Epithelial cell of esophagus (primary cell): ENCODE measurements around the gene DHRSX.
"Not testable (repeated sequence)": the region's sequence is repeated elsewhere in the genome, so short reads cannot be mapped to it uniquely, and the experiment has no call there.

ENCODE experiments used
- DNase-seq: peaks from one replicate; pipeline ENCODE4 v3.0.0; 2010; ENCODE audit warnings: low read depth
- H3K4me3 ChIP-seq: 2 replicates; pipeline ENCODE4 v1.5.1; 2011; ENCODE audit warnings: mild to moderate bottlenecking, low read length, control low read depth
- TF ChIP-seq, protein P1 (sequence below): IDR thresholded peaks from 2 replicates; pipeline ENCODE4 v1.5.1; 2011; ENCODE audit warnings: low read depth, mild to moderate bottlenecking, low read length, control low read depth, inconsistent platforms; ENCODE audit not compliant: insufficient read depth; ENCODE audit errors: missing control alignments

The DHRSX gene

GRCh38 chrX:2374086-2374485, 126.7 kb downstream of the DHRSX start:
- H3K4me3 ChIP-seq = no peak overlapping the region
- TF ChIP-seq, protein P1, sequence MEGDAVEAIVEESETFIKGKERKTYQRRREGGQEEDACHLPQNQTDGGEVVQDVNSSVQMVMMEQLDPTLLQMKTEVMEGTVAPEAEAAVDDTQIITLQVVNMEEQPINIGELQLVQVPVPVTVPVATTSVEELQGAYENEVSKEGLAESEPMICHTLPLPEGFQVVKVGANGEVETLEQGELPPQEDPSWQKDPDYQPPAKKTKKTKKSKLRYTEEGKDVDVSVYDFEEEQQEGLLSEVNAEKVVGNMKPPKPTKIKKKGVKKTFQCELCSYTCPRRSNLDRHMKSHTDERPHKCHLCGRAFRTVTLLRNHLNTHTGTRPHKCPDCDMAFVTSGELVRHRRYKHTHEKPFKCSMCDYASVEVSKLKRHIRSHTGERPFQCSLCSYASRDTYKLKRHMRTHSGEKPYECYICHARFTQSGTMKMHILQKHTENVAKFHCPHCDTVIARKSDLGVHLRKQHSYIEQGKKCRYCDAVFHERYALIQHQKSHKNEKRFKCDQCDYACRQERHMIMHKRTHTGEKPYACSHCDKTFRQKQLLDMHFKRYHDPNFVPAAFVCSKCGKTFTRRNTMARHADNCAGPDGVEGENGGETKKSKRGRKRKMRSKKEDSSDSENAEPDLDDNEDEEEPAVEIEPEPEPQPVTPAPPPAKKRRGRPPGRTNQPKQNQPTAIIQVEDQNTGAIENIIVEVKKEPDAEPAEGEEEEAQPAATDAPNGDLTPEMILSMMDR = no peak
- no peak for DNase-seq

GRCh38 chrX:2373615-2374014, 127.2 kb downstream of the DHRSX start:
- H3K4me3 ChIP-seq = no peak overlapping the region
- no peak for DNase-seq
- TF ChIP-seq, protein P1 = no peak

- DNase-seq = no peak
- TF ChIP-seq, protein P1 = no peak
These were observed 129.6 kb downstream of the DHRSX start for GRCh38 chrX:2371026-2371711.

GRCh38 chrX:2370456-2370855, 130.3 kb downstream of the DHRSX start:
- DNase-seq = no peak
- TF ChIP-seq, protein P1 = no peak
- H3K4me3 ChIP-seq = no peak overlapping the region

More at GRCh38 chrX:2371026-2371711, 129.6 kb downstream of the DHRSX start:
- no peak overlapping the region for H3K4me3 ChIP-seq

DNA sequence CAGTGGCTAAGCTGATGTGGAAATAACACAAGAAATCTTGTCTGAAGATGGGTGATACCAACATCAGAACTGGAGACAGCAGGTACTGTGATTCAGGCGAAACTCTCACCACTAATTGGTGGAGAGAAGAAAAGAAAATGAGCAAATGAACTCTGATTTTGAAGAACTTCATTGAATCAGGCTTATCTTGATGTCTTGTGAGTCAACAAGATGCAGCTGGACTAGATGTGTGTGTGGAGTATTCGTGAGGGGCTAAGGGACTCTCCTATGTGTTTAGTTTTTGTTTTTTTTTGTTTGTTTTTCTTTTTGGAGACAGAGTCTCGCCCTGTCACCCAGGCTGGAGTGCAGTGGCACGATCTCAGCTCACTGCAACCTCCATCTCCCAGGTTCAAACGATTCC, 131.6 kb downstream of the DHRSX start:
- no peak for DNase-seq
- TF ChIP-seq, protein P1 = no peak
- H3K4me3 ChIP-seq = no peak overlapping the region

DNA sequence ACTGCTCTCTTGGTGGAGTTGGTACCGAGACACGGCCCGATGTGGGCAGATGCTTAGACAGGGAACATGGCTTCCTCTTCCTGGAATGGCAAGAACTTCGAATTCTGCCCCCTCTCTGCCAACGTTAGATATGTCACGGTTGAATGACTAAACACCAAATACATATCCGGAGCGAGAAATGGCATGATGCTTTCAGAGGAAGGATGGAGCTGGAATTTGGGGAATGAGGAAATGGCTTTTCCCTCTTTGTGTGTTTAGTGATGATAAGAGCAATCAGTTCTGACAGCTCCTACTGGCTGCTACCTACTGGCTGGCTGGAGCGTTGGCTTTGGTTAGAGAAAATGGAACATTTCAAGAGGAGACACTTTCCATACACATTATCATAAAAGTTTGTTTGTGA, 140.0 kb downstream of the DHRSX start:
- TF ChIP-seq, protein P1 = no peak
- H3K4me3 ChIP-seq = no peak overlapping the region
- peak; percentile 36 for DNase-seq

- not testable (repeated sequence) for DNase-seq, H3K4me3 ChIP-seq
These were observed 141.3 kb downstream of the DHRSX start for GRCh38 chrX:2359522-2359921.
